Stimulated activated CD8-positive, alpha-beta memory T cell treated with anti-CD3 and anti-CD28 coated beads, Interleukin-12 subunit alpha, Interleukin-12 subunit beta, amount 100 ng/mL, for 24 hours (primary cell): ENCODE measurements around the gene PGC.

ENCODE experiments used
- DNase-seq: peaks from one replicate; pipeline ENCODE4 v3.0.0-alpha.2; 2020; ENCODE audit errors: extremely low read depth

The PGC gene

DNA sequence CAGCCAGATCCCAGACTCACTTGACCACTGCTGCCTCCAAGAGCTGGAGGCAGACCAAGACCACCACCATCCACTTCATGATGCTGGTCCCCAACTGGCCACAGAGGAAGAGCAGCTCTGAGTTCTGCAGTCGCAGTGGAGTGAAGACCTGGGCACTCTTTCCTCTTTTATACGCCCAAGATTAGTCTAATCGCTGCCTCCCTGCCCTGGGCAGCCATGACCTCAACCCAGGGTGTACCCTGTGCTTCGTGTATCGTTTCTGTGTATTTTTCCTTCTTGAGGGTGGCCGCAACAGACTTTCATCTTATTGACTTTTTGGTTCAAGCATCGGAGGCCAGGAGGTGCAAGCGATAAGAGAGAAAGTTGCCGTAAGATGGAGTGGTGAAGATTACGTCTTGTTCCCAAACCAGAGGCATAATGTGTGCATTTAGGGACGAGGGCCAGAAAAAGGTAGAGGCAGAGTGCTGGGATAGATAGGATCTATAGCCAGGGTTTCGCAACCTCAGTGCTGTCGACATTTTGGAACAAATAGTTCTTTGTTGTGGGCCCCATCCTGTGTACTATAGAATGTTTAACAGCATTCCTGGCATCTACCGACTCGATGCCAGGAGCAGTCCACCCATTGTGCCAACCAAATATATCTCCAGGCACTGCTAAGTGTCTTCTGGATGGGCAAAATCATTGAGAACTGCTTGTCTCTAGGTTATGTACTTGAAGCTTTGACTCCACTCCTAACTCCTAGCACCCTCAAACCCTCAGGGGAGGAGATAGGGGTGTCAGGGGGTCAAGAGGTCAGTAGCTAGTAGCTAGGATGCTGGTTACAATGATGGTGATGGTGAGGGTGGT lies at the start of gene PGC:
TSS of gene PGC (minus strand) at position 142 of the 846 bp plus-strand sequence. CDS start at position 79, 63 bp downstream.
- DNase-seq: no peak

DNA sequence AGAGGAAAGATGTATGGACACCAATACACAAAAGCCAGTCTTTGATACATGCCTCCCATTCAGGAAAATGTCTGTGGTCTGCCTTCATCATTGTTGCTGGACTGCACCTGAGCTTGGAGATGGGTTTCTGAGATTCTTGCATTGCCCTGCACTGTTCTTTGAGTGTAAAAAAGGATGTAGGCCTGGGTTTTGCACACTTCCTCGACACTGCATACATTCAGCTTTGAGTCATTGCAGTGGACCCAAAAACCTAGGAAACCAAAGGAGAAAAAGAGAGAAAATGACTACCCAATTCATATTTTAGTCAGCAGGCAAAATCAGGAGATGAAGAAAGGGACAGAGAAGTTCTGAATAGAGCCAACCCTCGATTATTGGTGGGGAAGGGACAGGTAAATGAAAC lies 49.3 kb upstream of the PGC start:
- DNase-seq: no peak

DNA sequence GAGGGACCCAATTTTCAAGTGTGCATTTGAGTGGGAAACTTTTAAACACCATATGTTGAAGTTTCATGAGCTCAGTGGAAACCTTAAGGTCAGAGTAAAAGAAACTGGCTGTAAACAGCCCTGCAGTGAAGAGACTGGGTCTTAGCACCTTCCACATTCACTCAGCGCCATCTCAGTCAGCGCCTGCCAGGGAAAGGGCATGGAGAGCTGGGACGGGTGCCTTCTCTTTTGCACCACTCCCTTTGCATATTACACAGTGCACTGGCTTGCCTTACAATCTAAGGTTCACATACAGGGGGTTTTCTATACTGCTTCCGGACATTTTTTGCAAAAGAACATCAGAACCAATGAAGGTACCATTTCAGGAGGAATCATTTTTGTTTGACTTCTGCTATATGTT lies 44.8 kb upstream of the PGC start:
- DNase-seq: no peak

DNA sequence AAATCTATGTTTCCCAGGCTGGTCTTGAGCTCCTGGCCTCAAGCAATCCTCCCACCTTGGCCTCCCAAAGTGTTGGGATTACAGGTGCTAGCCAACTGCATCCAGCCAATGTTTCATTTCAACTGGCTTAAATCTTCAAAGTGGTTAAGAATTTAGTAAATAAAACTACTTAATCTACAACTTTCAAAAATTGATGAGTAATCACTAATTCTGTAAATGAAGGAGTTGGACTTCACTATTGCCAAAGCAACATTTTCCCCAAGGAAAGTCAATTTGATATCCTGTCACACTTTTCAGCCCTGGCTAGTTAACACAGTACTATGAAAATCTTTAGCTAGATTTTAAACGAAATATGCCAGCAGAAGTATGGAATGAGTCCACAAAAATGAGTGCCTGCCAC lies 44.1 kb upstream of the PGC start:
- DNase-seq: no peak

DNA sequence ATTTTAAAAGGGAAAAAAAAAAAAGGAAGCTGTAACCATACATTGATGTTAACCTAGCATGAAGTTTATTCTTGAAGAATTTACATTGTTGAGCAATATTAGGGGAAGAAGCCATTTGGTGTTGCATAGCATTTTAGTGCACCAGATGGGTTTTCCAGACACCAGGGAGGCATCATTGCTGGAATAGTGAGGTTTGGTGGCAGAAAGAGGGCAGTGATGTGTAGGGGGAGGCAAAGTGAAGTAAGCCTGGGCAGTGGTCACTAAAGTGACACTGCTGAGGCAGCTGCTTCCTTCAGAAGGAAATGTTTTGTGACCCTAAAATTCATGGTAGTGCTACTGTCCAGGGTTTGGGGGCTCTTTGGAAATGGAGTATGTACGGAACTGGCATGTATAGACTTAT lies 42.8 kb upstream of the PGC start:
- DNase-seq: no peak

DNA sequence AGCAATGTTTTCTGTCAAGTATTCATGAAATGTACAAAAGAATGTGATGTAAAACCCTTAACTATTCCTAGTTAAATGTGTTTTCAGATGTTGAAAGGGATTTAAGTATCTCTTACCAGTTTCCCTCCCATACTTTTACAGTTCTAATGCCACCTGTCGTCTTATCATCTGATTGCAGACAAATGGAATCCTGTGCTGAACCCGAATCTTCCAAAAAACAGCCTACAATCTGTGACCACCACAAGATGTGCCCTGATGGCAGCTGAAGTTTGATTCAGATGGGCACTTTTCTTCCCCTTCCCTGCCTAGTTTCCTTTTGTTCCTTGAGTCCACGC lies 42.2 kb upstream of the PGC start:
- no peak for DNase-seq

DNA sequence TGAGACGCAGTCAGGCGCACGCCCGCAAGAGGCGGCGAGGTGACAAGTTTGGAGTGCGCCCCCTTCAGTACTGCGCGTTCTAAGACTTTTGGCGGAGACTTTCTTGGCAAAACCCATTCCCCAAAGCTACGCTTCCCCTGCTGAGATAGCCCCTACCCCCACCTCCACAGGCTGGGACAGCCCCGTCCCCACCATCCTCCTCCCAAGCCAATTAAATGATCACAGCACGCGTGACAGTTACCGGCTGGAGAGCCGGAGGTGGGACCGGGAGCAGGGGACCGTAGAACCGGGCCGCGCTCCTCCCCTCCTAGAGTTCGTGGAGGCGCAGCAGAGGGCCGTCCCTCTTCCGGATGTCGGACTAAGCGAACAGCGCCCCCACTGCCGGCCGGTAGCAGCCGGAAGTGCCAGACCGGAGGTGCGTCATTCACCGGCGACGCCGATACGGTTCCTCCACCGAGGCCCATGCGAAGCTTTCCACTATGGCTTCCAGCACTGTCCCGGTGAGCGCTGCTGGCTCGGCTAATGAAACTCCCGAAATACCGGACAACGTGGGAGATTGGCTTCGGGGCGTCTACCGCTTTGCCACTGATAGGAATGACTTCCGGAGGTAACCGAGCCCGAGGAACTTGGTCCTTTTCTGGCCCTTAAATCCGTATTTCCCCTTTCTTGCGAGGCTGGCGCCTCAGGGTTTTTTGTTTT lies 40.2 kb upstream of the PGC start, which contains the start of gene TOMM6:
TSS of gene TOMM6 (plus strand) at position 476 of the 699 bp plus-strand sequence. CDS start at position 480, 4 bp downstream.
- DNase-seq: peak; percentile 88

DNA sequence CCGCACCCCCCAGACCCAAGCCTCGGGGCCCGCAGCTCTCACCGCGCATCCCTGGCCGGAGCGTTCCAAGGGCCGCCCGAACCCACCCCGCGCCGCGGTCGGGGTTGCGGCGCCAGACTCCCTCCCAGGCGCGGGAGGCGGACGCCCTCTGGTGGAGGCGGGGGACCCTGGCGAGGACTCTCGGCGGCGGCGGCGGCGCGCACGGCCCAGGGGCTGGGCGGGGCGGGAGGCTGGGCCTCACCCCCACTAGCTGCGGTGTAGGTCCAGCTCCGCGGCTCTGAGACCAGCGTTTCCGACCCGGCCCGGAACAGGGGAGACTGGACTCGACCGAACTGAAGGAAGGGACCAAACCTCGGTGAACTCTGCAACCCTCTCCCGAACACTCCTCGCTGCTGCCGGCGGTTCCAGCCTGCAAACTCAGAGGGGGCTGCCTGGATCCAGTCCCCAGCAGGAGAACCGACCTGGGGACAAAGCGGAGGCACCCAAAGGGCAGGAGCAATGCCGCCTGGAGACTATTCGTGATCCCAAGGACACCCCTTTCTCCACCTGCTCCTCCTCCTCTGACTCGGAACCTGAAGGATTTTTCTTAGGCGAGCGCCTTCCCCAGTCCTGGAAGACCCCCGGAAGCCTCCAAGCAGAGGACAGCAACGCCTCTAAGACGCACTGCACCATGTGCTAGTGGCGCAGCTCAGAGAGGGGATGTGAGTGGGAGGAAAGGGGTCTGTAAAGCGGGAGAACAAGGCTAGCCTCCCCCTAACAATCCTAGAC lies 39.4 kb upstream of the PGC start:
- peak; percentile 73 for DNase-seq

DNA sequence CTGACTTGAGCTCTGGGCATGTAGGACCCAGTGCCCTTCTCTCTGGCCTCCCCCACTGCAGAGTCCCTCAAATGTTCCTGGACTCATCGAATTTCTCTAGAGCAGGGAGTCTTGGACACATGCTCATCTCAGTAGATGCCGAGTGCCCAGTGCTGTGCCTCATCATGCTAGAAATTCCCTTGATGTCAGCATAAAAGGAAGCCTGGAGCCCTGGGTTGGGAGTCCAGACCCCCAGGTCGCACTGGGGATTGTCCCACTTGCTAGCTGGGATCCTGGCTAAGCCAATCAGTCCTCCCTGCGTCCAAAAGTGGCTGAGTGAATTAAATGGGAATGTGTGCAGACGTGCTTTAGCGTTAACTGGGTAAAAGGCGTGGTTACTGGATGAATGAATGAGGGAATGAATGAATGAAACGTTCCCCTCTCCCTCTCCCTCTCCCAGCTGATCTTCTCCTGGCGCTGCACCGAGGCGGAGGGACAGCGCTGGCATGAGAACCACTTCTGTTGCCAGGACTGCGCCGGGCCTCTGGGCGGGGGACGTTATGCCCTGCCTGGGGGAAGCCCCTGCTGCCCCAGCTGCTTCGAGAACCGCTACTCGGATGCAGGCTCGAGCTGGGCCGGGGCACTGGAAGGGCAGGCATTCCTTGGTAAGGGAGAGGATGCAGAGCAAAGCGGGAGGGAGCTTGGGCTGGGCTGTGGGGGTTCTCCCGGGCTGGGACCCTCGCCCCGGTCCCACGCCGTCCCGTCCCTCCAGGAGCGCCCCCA lies 38.7 kb upstream of the PGC start:
- DNase-seq: no peak

DNA sequence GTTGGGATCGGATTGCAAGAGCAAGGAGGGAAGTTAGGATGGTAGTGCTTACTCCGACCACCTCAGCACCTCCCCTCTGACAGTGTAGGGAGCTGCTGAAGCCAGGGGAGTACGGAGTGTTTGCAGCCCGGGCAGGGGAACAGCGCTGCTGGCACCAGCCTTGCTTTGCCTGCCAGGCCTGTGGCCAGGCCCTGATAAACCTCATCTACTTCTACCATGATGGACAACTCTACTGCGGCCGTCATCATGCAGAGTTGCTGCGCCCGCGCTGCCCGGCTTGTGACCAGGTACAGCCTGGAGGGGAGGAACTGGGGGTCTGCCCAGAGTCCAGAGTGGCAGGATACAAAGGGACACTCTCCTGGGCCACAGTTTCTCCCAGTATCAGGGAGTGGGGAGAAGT lies 38.1 kb upstream of the PGC start:
- DNase-seq: no peak

DNA sequence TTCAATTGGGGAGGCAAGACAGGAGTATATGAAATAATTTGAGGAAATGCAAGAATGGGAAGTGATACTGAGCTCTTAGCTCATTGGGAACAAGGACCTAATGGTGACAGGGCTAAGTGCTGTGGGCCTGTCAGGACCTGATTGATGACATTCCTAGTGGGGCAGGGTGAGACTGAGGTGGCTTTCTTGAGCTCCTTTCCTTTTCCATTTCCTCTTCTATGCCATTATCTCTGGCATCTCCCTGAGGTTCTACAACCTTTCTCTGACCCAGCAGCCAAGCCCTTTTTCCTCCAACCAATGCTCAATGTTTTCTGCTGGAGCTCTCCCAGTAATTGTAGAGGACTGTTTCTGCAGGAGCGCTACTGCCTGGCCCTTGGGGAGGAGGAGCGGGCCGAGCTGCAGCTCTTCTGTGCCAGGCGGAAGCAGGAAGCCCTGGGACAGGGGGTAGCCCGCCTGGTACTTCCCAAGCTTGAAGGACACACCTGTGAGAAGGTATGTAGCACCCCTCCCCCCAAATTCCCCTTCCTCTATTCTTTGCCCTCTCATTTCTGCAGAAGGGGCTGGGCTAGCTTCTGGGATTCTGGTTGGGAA lies 37.5 kb upstream of the PGC start:
- no peak for DNase-seq

DNA sequence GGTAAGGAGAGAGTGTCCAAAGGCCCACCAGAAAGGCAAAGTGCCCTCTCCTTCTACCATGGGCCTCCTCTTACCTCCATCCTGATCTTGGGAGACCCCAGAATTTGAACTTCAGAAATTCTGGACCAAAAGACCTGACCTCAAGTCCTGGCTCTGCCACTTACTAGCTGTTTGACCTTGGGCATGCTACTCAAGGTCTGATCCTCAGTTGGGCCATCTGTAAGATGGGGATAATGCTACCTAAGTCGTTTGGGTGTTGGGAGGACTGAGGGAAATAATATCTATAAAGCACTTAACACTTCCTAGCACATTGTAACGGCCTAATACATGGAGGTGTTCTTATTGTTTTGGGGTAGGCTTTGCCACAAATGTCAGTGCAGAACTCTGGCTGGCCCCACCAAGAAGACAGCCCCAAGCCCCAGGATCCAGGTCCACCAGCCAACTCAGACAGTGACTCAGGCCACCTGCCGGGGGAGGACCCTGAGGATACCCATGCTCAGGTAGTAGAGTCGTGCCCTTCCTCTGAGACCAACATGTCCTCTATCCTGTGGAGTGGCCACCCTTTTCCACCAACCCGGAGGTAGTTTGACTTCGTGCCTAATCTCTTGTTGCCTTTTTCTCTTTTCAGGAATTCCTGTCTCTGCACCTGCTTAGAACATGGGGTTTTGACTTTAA lies 36.0 kb upstream of the PGC start:
- no peak for DNase-seq

DNA sequence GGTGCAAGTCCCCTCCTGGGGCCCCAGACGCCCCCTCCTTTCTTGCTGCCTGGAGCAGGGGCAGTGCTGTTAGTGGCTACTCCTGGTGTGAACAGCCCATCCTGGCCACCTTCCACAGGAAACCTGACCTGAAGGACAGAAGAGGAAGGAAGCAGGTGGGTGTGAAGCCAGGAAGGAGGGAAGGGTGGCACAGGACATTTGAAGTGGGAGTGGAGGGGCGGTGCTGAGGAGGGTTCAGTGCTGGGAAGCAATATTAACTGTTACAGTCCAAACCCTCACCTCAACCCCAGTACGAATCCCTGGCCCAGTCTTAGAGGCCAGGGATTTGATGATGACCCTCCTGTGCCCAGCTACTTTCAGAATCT lies 34.2 kb upstream of the PGC start:
- no peak for DNase-seq

DNA sequence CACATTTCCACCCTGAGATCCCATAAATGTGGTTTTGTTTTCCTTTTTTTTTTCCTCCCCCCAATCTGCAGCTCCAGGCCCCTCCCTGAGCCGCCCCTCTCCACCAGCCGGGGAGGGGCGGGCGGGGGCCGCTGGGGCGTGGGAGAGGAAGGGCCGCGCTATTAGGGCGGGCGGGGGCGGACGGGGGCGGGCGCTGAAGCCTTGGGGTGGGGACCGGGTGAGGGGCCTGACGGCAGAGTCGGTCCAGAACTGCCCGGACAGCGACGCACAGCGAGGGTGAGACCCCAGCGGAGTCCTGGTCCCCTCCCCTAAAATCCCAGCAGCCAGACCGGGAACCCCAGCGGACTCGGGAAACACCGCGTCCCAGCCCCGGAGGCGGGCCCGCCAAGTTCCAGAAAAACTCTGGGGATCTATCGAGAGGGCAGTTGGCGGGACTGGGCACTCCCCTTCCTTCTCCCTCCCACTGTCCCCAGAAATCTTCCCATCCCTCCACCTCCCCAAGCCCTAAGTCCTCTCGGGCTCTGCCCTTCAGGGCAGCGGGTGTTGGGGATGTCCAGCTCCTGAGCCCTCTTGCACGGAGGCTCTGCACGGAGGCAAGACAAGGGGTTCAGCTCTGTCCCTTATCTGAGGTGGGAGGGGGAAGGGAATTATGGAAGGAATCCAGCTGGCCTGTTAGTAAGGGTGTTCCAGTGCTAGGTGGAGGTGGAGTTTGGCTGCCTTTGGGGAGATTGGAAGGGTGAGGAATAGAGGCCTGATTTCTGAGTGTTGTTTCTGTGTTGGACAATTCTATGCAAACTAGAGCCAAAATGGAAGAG lies 33.6 kb upstream of the PGC start, which contains the start of gene PRICKLE4:
TSS of gene PRICKLE4 (plus strand) at position 232 of the 815 bp plus-strand sequence. CDS start 2,692 bp downstream, outside the sequence.
- no peak for DNase-seq

DNA sequence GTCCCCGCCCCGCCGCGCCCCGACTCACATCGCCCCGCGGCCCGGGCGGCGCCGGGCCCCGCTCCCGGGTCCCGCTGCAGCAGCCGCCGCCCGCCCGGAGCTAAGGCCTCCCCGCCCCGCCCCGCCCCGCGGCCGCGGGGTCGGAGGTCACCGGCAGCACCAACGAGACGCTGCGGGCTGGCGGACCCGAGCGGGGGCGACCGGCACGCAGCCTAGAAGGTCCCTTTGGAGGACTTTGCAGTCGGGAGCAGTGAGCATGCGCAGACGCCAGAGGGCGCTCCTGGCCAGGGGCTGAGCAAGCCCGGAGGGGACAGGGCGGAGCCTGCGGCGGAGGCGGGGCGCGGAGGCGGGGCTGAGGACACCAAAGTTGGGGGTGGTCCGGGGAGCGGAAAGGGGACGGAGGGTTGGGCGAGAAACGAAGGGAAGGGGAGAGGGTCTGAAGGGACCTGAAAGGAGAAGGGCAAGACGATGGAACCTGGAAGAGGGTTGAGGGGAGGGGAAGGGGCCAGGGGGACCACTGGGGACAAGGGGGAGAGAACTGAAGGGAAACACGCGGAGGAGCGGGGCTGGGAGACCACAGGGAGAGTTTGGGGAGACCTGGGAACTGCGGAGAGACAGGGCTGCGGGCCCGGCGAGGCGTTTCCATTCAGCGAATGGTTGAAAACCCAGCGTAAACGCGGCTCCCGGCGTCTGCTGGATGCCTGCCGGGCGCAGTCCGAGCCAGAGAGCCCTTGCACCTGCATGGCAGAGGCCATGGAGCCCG lies 32.8 kb upstream of the PGC start, which contains the start of gene FRS3:
TSS of gene FRS3 (minus strand) at position 113 of the 763 bp plus-strand sequence. CDS start 2,913 bp downstream, outside the sequence.
- peak; percentile 97 for DNase-seq

DNA sequence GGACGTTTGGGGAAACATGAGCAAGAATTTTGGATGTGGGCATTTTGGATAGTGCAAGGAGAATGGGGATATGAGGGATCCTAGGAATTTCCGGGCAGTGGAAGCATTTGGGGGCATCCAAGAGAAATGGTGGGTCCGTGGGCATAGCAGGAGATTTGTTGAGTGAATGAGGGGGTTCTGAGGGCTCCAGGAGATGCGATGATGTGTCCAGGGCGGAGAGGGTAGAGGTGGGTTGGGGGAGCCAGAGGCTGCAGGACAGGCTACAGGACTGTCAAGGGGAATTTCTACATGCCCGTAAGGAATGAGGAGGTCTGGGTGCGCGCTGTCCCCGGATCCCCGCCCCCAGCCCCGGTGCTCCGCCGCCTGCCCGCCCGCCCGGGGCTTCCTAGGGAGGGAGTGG lies 32.1 kb upstream of the PGC start:
- DNase-seq: no peak

DNA sequence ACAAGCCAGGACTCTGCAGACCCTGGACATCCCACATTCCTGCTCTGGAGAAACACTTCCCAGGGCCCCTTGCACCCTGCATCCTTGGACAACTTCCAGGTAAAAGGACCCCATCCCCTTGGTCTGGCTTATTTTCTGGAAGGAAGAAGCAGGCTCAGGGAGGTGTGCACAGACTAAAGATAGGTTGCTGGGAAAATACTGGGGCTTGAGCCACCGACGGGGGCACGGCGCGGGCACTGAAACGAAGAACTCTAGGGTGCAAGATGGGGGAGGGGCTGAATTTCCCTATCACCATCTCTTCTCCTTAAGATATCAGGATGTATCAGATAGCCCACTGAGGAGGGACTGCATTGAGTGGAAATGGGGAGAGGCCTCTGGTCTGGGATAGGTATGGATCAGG lies 31.7 kb upstream of the PGC start:
- DNase-seq: no peak

DNA sequence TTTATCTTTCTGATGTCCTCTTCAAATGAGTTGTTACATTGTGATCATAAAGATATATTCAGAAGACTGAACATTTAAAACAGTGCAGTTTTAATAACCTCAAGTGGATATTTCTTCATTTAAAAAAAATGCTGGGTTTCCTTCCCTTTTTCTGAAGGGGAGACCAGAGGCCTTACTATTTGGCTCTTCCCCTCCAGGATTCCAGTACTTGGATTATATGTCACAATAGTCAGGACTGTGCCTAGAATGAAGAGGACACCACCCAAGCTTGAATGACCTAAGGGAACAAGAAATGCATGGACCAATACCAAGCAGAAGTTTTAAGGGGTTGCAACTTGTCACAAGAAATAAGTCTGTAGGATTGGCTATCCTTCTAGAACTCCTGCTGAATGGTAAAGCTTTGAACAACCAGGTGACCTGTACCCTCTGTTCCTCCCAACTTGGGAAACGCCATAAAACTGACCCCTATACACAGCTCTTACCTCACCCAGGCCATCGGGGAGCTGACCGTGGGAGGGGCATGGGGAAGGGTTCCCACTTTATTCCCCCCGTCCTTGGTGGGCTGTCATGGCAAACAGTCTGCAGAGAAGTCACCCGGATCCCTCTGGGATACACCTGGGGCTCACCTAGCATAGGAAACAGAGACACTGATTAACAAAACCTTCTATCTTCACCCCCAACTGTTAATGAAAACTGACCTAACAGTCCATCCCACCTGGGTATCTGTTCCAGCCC lies 30.5 kb upstream of the PGC start:
- DNase-seq: no peak
